Measurements from ENCODE around the gene KRTAP10-10.
"Not testable (repeated sequence)": the region's sequence is repeated elsewhere in the genome, so short reads cannot be mapped to it uniquely, and the experiment has no call there.

Gene KRTAP10-10, protein sequence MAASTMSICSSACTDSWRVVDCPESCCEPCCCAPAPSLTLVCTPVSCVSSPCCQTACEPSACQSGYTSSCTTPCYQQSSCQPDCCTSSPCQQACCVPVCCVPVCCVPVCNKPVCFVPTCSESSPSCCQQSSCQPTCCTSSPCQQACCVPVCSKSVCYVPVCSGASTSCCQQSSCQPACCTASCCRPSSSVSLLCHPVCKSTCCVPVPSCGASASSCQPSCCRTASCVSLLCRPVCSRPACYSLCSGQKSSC

DNA sequence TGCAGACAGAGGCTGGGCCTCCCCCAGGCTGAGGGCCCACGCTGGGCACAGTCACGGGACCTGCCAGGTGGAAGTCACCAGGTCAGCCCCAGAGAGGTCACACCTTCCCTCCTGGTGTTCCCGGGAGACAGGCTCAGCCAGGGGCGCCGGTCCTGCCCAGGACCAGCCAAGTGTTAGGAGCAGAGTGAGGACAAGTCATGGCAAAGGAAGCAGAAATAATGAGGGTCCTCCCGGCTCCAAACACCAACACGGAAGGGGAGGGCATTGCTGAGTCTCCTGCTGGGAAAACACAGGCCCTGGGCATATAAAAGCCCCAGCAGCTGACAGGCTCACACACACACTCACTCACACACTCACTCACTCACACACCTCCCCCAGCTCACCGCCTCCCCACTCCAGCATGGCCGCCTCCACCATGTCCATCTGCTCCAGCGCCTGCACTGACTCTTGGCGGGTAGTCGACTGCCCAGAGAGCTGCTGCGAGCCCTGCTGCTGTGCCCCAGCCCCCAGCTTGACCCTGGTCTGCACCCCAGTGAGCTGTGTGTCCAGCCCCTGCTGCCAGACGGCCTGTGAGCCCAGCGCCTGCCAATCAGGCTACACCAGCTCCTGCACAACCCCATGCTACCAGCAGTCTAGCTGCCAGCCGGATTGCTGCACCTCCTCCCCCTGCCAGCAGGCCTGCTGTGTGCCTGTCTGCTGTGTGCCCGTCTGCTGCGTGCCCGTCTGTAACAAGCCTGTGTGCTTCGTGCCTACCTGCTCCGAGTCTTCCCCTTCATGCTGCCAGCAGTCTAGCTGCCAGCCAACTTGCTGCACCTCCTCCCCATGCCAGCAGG, at the start of gene KRTAP10-10:
TSS of gene KRTAP10-10 (plus strand) at position 339 of the 833 bp plus-strand sequence. CDS start at position 401, 62 bp downstream.
- no peak for DNase-seq (ENCODE audit: low read depth in 1 of 2, low spot score in 1 of 2)
- no peak for TF ChIP-seq JUND (IDR thresholded peaks at IDR 0.05; ENCODE audit: low read depth)
- in situ Hi-C loops (cut with HindIII; ENCODE audit: low pct_unique_long_range_greater_than_20kb, low sequenced_read_pairs), result no loop called here

DNA sequence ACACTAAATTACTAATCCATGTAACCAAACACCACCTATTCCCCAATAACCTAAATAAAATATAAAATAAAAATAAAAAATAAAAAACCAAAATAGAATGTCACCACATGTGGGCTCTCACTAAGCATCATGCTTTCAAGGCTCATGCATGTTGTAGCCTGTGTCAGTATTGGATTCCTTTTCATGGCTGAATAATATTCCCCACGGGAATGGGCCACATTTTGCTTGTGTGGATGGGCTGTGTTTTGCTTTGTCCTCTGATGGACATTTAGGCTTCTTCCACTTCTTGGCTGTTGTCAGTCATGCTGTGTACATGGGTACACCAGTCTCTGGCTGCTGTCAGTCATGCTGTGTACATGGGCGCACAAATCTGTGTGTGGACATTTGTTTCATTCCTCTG, 48.1 kb upstream of the KRTAP10-10 start:
- TF ChIP-seq JUND (IDR thresholded peaks at IDR 0.05; ENCODE audit: low read depth), result no peak
- in situ Hi-C loops (cut with HindIII; ENCODE audit: low pct_unique_long_range_greater_than_20kb, low sequenced_read_pairs), result no loop called here
- DNase-seq (ENCODE audit: low read depth in 1 of 2, low spot score in 1 of 2), result no peak

DNA sequence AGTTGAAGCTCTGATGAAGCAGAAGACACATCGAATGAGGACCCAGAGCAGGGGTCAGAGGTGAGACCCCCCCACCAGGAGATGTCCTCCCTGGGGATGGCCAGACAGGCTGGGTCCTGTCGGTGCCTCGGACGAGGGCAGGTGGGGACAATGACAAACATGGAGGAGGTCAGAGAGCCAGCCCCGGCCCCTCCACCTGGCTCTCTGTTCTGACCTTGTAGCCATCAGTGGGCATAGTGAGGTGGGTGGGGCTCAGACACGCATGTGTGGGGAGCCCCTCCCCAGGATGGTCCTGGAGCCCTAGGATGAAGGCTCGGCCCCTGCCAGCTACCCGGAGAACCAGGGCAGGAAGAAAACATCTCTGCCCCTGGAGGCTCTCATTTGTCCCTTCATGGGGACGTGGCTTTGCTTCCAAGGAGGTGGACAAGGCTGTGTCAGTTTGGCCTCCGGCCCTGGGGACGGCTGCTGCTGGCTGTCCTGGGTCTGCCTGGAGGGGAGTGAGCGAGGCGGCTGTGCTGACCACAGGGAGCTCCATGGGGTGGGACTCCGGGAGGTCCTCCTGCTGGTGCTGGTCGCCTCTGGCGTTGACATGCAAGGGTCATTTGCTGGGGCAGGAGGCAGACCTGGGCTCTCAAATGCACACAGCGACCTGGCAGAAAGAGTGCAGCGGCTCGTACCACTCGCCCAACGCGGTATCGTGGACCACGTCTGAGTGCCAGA, 47.4 kb upstream of the KRTAP10-10 start:
- in situ Hi-C loops (cut with HindIII; ENCODE audit: low pct_unique_long_range_greater_than_20kb, low sequenced_read_pairs), result no loop called here
- no peak for TF ChIP-seq JUND (IDR thresholded peaks at IDR 0.05; ENCODE audit: low read depth)
- DNase-seq (ENCODE audit: low read depth in 1 of 2, low spot score in 1 of 2), result no peak

DNA sequence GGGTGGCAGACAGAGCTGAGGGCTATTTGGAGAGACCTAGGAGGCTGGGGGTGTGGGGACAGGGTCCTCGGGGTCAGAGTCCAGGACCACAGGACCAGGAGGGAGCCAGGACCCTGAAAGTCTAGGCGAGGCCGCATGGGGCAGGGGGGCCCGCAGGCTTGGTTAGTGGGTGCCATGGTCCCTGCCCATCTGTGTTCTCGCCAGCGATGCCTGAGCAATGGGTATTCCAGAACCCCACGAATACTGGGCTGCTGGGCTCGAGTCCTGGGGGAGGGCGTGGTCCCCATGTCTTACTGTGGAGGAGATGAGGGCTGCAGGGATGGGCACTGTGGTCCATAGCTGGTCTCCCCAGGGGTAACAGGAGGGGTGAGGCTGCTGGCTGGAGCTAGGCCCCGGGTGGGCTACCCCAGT, 46.8 kb upstream of the KRTAP10-10 start:
- in situ Hi-C loops (cut with HindIII; ENCODE audit: low pct_unique_long_range_greater_than_20kb, low sequenced_read_pairs), result no loop called here
- DNase-seq (ENCODE audit: low read depth in 1 of 2, low spot score in 1 of 2), result no peak
- no peak for TF ChIP-seq JUND (IDR thresholded peaks at IDR 0.05; ENCODE audit: low read depth)

DNA sequence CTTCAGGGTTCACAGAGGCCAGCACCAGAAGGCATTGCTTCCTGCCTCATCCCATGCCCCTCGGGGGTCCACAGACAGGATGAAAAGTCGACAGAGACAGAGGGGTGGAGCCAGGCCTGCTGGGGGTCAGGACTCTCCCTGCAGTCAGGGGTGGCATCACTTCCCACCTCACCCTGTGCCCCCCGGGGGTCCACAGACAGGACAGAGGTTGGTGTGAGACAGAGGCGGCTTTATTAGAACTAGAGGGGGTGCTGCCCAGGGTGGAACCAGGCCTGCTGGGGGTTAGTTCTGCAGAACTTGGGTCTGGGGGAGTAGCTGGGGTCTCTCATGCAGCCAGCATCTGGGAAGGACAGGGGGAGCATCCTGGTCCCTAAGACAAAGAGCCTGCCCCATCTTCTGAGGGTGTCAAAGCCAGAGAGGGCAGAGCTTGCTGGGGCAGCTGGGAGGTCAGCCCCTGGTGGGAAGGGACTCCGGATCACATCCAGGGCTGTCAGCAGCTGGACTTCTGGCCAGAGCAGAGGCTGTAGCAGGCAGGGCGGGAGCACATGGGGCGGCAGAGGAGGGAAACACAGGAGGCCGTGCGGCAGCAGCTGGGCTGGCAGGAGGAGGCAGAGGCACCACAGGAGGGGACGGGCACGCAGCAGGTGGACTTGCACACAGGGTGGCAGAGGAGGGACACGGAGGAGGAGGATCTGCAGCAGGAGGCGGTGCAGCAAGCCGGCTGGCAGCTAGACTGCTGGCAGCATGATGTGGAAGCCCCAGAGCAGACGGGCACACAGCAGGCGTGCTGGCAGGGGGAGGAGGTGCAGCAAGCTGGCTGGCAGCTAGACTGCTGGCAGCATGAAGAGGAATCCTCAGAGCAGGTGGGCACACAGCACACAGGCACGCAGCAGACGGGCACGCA, 46.0 kb upstream of the KRTAP10-10 start:
- in situ Hi-C loops (cut with HindIII; ENCODE audit: low pct_unique_long_range_greater_than_20kb, low sequenced_read_pairs); DNase-seq (ENCODE audit: low read depth in 1 of 2, low spot score in 1 of 2): not testable (repeated sequence)

DNA sequence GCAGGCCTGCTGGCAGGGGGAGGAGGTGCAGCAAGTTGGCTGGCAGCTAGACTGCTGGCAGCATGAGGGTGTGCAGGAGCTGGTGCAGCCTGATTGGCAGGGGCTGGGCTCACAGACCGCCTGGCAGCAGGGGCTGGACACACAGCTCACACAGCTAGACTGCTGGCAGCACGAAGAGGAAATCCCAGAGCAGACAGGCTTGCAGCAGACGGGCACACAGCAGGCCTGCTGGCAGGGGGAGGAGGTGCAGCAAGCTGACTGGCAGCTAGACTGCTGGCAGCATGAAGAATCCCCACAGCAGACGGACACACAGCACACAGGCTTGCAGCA, 45.4 kb upstream of the KRTAP10-10 start:
- DNase-seq (ENCODE audit: low read depth in 1 of 2, low spot score in 1 of 2); in situ Hi-C loops (cut with HindIII; ENCODE audit: low pct_unique_long_range_greater_than_20kb, low sequenced_read_pairs): not testable (repeated sequence)

DNA sequence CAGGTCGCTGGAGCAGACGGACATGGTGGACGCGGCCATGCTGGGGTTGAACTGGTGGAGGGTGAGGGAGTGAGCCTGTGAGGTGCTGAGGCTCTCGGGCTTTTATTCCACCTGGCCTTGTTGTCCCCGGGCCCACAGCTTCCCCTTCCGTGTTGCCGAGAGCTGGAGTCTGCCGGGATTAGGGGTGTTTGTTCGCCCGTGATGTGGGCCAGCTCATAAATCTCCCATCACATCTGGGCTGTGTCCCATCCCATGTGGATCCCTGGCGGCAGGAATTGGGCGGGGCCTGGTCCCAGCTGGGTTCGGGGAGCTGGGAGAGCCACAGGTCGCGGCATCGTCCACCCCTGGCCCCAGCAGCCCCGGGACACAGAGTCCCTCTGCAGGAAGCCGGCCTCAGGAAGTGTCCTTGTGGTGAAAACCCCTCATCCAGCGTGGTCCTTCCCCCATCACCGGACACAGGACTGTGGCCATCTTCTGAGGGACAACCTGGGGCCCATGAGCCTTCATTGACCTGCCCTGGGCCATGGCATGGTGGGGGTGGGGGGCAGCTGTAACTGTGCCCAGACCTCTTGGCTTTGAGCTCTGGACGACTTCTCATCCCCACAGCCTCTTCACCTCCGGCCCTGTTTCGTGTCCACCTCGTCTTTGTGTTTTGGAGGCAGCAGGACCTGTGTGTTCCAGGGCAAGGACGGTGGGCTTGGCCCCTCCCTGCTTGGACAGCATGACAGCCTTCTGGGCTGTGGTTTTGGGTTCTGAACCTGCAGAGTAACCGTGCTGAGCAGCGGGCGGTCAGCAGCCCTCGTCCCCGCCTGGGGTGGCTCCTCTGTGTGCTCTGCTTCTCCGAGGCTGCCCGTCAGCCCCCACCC, 44.5 kb upstream of the KRTAP10-10 start, which contains the start of gene KRTAP10-6:
TSS of gene KRTAP10-6 (minus strand) at position 60 of the 866 bp plus-strand sequence. CDS start at position 39, 21 bp downstream.
- no peak for DNase-seq (ENCODE audit: low read depth in 1 of 2, low spot score in 1 of 2)
- in situ Hi-C loops (cut with HindIII; ENCODE audit: low pct_unique_long_range_greater_than_20kb, low sequenced_read_pairs), result no loop called here
- no peak for TF ChIP-seq JUND (IDR thresholded peaks at IDR 0.05; ENCODE audit: low read depth)

DNA sequence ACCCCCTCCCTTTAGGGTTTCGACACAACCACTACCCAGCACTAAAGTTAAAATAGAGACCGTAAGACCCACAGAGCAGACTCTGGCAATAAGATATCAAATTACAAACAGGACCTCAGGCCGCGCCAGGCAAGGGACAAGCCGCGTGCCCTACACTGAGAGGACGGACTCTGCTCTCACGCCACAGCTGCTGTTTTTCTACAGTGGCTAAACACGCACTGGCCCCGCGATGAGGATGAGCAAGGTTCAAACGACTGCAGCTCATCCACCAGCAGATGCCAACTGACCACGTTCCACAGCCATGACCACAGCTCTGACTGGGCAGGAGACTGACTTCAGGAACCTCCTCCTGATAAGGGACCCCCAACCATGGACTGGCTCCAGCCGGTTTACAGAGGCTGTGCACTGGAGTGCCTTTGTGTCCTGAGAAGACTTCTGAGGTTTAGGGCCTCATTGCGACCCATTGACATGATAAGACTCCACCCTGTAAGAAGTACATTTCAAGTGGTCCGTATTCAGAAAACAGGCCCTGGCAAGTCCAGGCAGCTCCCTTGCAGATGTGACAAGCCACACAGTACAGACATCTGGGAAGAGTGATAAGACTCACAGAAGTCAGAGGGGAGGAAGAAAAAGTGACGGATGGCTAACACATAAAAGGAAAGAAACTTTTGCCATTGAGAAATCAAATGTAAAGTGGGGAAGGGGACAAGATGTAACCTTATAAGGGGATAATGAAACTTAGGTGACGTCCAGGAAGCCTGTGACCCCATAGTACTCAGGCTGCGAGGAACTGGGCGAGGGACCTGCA, 43.4 kb upstream of the KRTAP10-10 start:
- in situ Hi-C loops (cut with HindIII; ENCODE audit: low pct_unique_long_range_greater_than_20kb, low sequenced_read_pairs), result no loop called here
- no peak for TF ChIP-seq JUND (IDR thresholded peaks at IDR 0.05; ENCODE audit: low read depth)
- DNase-seq (ENCODE audit: low read depth in 1 of 2, low spot score in 1 of 2), result no peak

DNA sequence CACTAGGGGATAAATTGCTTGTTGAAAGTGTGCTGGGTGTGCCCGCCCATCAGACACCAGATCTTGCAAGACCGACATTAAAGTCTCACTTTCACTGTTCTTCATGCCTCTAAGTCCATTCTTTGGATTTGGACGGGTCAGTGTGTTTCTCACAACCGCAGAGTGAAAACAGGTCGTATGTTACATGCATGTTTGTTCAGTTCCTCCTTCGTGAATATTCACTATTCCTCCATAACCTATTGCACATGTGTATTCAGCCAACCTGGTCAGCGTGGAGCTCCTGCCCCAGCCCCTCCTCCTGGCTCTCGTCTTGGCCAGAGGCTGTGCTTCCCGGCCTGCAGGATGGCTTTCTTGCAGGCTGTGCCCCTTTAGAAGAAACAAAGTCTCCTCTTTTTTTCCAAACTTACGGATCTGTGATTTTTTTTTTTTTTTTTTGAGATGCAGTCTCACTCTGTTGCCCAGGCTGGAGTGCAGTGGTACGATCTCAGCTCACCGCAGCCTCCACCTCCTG, 42.7 kb upstream of the KRTAP10-10 start:
- no peak for DNase-seq (ENCODE audit: low read depth in 1 of 2, low spot score in 1 of 2)
- in situ Hi-C loops (cut with HindIII; ENCODE audit: low pct_unique_long_range_greater_than_20kb, low sequenced_read_pairs), result no loop called here
- TF ChIP-seq JUND (IDR thresholded peaks at IDR 0.05; ENCODE audit: low read depth), result no peak

DNA sequence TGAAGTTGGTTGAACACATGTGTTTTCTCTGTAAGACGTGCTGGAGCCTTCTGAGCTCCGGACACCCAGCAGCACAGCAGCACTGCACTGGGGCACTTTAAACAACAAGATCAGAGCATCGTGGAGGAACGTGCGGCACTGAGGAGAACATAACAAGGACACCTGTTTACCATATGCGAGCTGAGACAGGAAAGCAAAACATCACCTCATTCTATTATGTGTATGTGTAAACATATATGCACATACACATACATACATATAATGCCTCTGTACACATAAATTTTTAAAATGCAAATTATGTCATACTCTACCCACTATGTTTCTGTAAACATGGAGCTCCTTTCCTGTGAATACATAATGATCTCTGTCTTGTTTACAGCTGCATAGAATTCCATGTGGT, 41.6 kb upstream of the KRTAP10-10 start:
- no peak for DNase-seq (ENCODE audit: low read depth in 1 of 2, low spot score in 1 of 2)
- in situ Hi-C loops (cut with HindIII; ENCODE audit: low pct_unique_long_range_greater_than_20kb, low sequenced_read_pairs), result no loop called here
- no peak for TF ChIP-seq JUND (IDR thresholded peaks at IDR 0.05; ENCODE audit: low read depth)

Measured in T47D (cell line).